Hepatocyte (in vitro differentiated cells): ENCODE results near the gene ATF6.

Experiments used
- CTCF ChIP-seq: fragments of 200-600 bp; sonication (generic); IDR thresholded peaks from 2 replicates; pipeline ENCODE4 v1.5.1; 2016; ENCODE audit warnings: antibody characterized with exemption, mild to moderate bottlenecking; ENCODE audit not compliant: poor library complexity
- EZH2 ChIP-seq: fragments of 200-600 bp; sonication (generic); IDR thresholded peaks from 2 replicates; pipeline ENCODE4 v1.6.1; 2016; ENCODE audit warnings: antibody characterized with exemption, mild to moderate bottlenecking, borderline replicate concordance
- EZH2phosphoT487 ChIP-seq: fragments of 200-600 bp; sonication (generic); IDR thresholded peaks from one replicate; pipeline ENCODE4 v1.6.1; 2018; ENCODE audit warnings: antibody characterized with exemption, mild to moderate bottlenecking, low read depth, moderate library complexity; ENCODE audit not compliant: unreplicated experiment, severe bottlenecking

GRCh38 chr1:162010175-162010506 lies 244.0 kb downstream of the ATF6 start:
- no peak for TF ChIP-seq EZH2
- no peak for TF ChIP-seq CTCF
- TF ChIP-seq EZH2phosphoT487: no peak
